Naive thymus-derived CD4-positive, alpha-beta T cell (primary cell): ENCODE data around the gene CHAD. TPM values are rescaled to one million over a fixed set of nuclear protein-coding genes. Genes with fewer than 3 reads are reported as not detected.
A peak's percentile ranks its signal among the peaks of the same experiment; 100 is the strongest.

Experiments
- ATAC-seq: fragments of 150-1000 bp; cut with Tn5 transposase; 2 replicates; pipeline ENCODE4 v1.10.0; 2021; ENCODE audit warnings: mild to moderate bottlenecking, moderate library complexity
- CTCF ChIA-PET: fragments of 350-600 bp; sonication (Branson Sonifier 250); formaldehyde crosslinking; loops from one replicate; lab custom pipeline; 2021; ENCODE audit warnings: antibody characterized with exemption; lab: Charles Lee
- POLR2A ChIA-PET: fragments of 350-600 bp; sonication (Branson Sonifier 250); formaldehyde crosslinking; loops from one replicate; lab custom pipeline; 2021; ENCODE audit warnings: antibody characterized with exemption, inconsistent platforms; lab: Charles Lee
- DNase-seq, 9 donors: peaks; one replicate each; pipeline versions ENCODE4 v3.0.0 to v3.0.0-alpha.2; 2020 to 2022; ENCODE audit warnings: mixed read lengths in 1 of 9
- H3K27ac ChIP-seq: one replicate; pipeline ENCODE4 v1.7.0; 2013; ENCODE audit warnings: mild to moderate bottlenecking, low read depth, low read length, moderate library complexity
- H3K27me3 ChIP-seq, 2 donors: one replicate each; pipeline ENCODE4 v1.7.0; 2013; ENCODE audit warnings: low read length in 2 of 2, mild to moderate bottlenecking in 2 of 2, moderate library complexity in 2 of 2; ENCODE audit not compliant: control insufficient read depth in 2 of 2, insufficient read depth in 2 of 2
- H3K36me3 ChIP-seq, 3 experiments: 1 replicate in 2 of 3; 2 replicates in 1 of 3; pipeline ENCODE4 v1.7.0; 2013; ENCODE audit warnings: low read length in 3 of 3, mild to moderate bottlenecking in 3 of 3, moderate library complexity in 1 of 3; ENCODE audit not compliant: insufficient read depth in 3 of 3, control insufficient read depth in 2 of 3
- H3K4me1 ChIP-seq, 2 donors: one replicate each; pipeline ENCODE4 v1.7.0; 2013; ENCODE audit warnings: low read length in 2 of 2, mild to moderate bottlenecking in 2 of 2, moderate library complexity in 1 of 2; ENCODE audit not compliant: control insufficient read depth in 2 of 2, insufficient read depth in 2 of 2
- H3K4me3 ChIP-seq: 2 replicates; pipeline ENCODE4 v1.7.0; 2013; ENCODE audit warnings: mild to moderate bottlenecking, low read length
- H3K9me3 ChIP-seq, 3 experiments: 1 replicate in 2 of 3; 2 replicates in 1 of 3; pipeline ENCODE4 v1.7.0; 2013; ENCODE audit warnings: low read length in 3 of 3; ENCODE audit not compliant: control insufficient read depth in 2 of 3
- H3K27ac Mint-ChIP-seq, 9 donors: one replicate each; pipeline ENCODE4 v1.8.0; 2020 to 2022; ENCODE audit warnings: mixed read lengths in 9 of 9, mild to moderate bottlenecking in 8 of 9, moderate library complexity in 5 of 9, inconsistent platforms in 2 of 9
- H3K27me3 Mint-ChIP-seq, 5 donors: one replicate each; pipeline ENCODE4 v1.8.0; 2021 to 2022; ENCODE audit warnings: mixed read lengths in 5 of 5, mild to moderate bottlenecking in 1 of 5
- H3K36me3 Mint-ChIP-seq, 5 donors: one replicate each; pipeline ENCODE4 v1.8.0; 2020 to 2022; ENCODE audit warnings: mixed read lengths in 5 of 5, mild to moderate bottlenecking in 3 of 5, inconsistent platforms in 1 of 5
- H3K4me1 Mint-ChIP-seq, 7 donors: one replicate each; pipeline ENCODE4 v1.8.0; 2020 to 2022; ENCODE audit warnings: mixed read lengths in 7 of 7, mild to moderate bottlenecking in 3 of 7, inconsistent platforms in 1 of 7
- H3K4me3 Mint-ChIP-seq, 10 donors: one replicate each; pipeline ENCODE4 v1.8.0; 2020 to 2022; ENCODE audit warnings: mild to moderate bottlenecking in 10 of 10, mixed read lengths in 10 of 10, moderate library complexity in 6 of 10, inconsistent platforms in 2 of 10
- H3K9me3 Mint-ChIP-seq, 11 donors: one replicate each; pipeline ENCODE4 v1.8.0; 2020 to 2022; ENCODE audit warnings: mixed read lengths in 11 of 11, mild to moderate bottlenecking in 4 of 11, inconsistent platforms in 1 of 11, moderate library complexity in 1 of 11
- intact Hi-C, 2 donors: fragments of 100-400 bp; cut with micrococcal nuclease; formaldehyde crosslinking; loops; one replicate each; pipeline ENCODE4 v1.15.1; 2023
- polyA plus RNA-seq, 2 donors: library from polyadenylated mRNA; unstranded; fragments of 300-500 nt; fragmentation: Illumina TruSeq; gene quantifications; one replicate each; pipeline ENCODE4 v1.2.3, GENCODE V29; 2021
- total RNA-seq, 6 experiments: library from RNA in 5 of 6; stranded (reverse) in 5 of 6; gene quantifications; 1 replicate in 5 of 6; 2 replicates in 1 of 6; pipeline ENCODE4 v1.2.3 and lab custom pipeline; 2021 to 2026

The CHAD gene
- total and polyA plus RNA-seq, 7 experiments from 2014 or later, result not detected

DNA sequence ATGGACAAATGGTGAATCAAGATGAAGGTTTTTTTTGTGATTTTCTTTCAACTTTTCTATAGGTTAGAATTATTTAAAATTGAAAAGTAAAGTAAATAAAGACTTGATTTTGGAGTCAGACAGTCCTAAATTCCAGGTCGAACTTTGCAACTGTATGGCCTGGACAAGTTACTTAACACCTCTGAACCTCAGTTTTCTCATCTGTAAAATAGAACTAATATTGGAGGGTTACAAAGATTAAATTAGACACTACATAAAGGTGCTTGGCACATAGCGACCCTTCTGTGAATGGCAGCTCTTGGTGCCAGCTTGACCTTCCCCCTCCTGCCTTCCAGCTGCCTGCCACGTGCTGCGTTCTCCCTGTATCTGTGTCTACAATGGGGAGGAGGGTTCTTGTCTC, 13.0 kb upstream of the CHAD start:
- Mint-ChIP-seq H3K36me3 (peaks cover 0 to 20% (median 8%) of the 10 kb centered on the region in 5 donors), H3K4me3 (no peak overlapping the region), H3K27ac (no peak overlapping the region), H3K9me3 (no peaks in the 10 kb centered on the region), H3K4me1 (peaks cover 19 to 28% (median 23%) of the 10 kb centered on the region in 7 donors), H3K27me3 (peaks cover 0 to under 1% (median 0%) of the 10 kb centered on the region in 5 donors)
- peaks cover 0 to 49% (median 3%) of the 10 kb centered on the region in 3 experiments for H3K36me3 ChIP-seq
- H3K4me1 ChIP-seq, result peaks cover 11 to 12% of the 10 kb centered on the region in 2 donors
- CTCF ChIA-PET, result interaction anchor here (0.6 to 1.2 kb wide), 5 partner anchors 19 to 573 kb away, joined by 3 to 6 read pairs (median 3); no protein-coding TSS in a partner anchor
- no peak for DNase-seq
- H3K4me3 ChIP-seq, result no peak overlapping the region
- no peak overlapping the region for H3K27ac ChIP-seq
- intact Hi-C loops, result loop anchor here (1.0 kb wide), 6 partner anchors 23 to 361 kb away; partner anchors contain the start of gene SPATA20 (in 1 of the 2)
- no peaks in the 10 kb centered on the region for H3K9me3 ChIP-seq
- no peaks in the 10 kb centered on the region for H3K27me3 ChIP-seq
- ATAC-seq, result no peak
- POLR2A ChIA-PET, result no interaction called here

DNA sequence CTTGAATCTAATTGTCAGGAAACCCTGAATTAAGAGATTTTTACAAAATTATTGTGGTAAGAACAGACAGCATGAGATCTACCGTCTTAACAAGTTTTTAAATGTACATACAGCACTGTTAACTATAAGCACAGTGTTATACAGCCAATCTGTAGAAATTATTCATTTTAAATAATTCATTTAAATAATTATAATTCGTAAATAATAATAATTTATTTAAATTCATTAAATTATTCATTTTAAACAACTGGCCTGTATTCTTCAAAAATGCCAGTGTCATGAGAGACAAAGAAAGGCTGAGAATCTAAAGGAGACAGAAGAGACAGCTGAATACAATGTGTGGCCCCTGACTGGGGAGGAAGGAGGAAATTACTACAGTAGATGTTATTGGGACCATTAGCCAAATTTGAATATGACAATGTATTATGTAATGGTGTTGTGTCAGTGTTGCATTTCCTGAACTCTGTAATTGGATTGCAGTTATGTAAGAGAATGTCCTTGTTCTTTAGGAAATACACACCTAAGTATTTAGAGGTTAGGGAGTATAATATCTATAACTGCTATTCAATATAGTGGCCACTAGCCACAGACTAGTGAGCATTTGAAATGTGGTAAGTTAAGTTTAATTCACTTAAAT, 12.3 kb upstream of the CHAD start:
- CTCF ChIA-PET, result interaction anchor here (0.6 to 1.2 kb wide), 3 partner anchors 23 to 574 kb away, joined by 3 to 4 read pairs (median 3); no protein-coding TSS in a partner anchor
- no peak overlapping the region for H3K4me3 ChIP-seq
- peak overlapping the region in 1 of 9 donors; percentile 12 for H3K27ac Mint-ChIP-seq

DNA sequence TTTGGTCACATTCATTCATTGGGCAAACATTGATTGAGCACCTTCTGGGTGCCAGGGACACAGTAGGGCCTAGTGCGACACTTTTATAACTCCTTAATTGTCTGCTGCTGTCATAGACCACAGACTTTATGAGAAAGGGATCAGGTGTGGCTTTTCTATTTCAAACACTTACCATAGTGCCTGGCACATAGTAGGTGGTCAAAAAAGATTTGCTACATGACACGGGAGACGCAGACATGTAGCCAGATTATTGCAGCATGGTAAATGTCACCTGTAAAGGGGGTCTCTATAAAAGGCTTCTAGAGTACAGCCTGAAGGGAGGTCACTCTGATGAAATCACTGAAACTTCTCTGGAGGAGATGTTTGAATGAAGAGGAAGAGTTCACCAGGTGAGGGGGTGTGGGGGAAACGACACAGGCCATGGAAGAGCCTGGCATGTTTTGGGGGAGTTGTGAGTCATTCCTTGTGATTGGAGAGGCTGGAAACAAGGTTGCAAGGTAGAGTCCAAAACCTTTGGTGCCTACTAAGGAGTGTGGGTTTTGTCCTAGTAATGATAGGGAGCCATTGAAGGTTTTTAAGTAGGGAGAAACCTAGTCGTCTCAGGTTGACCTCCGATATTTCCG, 11.6 kb upstream of the CHAD start:
- intact Hi-C loops, result no loop called here
- POLR2A ChIA-PET, result interaction anchor here (0.7 to 1.1 kb wide), 3 partner anchors 20 to 118 kb away, joined by 3 to 6 read pairs (median 5); partner anchors contain the start of gene LRRC59
- CTCF ChIA-PET, result interaction anchor here (0.5 to 2.0 kb wide), 7 partner anchors 13 to 121 kb away, joined by 3 to 13 read pairs (median 3); no protein-coding TSS in a partner anchor
- Histone ChIP-seq H3K36me3 (peaks cover 0 to 40% (median 3%) of the 10 kb centered on the region in 3 experiments), H3K9me3 (no peaks in the 10 kb centered on the region), H3K27me3 (no peaks in the 10 kb centered on the region), H3K4me3 (no peak overlapping the region), H3K4me1 (peaks cover 11 to 12% of the 10 kb centered on the region in 2 donors), H3K27ac (peak overlapping the region; percentile 12)
- H3K4me3 Mint-ChIP-seq, result peak overlapping the region; percentile 47 to 93 (median 90)
- peaks cover 0 to 6% (median 0%) of the 10 kb centered on the region in 5 donors for H3K27me3 Mint-ChIP-seq
- H3K9me3 Mint-ChIP-seq, result no peaks in the 10 kb centered on the region
- DNase-seq (no peak), ATAC-seq (no peak)
- peak overlapping the region in 7 of 9 donors; percentile 12 to 81 (median 61) for H3K27ac Mint-ChIP-seq
- peaks cover 19 to 28% (median 23%) of the 10 kb centered on the region in 7 donors for H3K4me1 Mint-ChIP-seq
- peaks cover 0 to 20% (median 4%) of the 10 kb centered on the region in 5 donors for H3K36me3 Mint-ChIP-seq

More for the DNA sequence above, 12.3 kb upstream of the CHAD start:
- DNase-seq, result no peak
- Histone ChIP-seq H3K9me3 (no peaks in the 10 kb centered on the region), H3K27me3 (no peaks in the 10 kb centered on the region), H3K27ac (no peak overlapping the region), H3K4me1 (peaks cover 11 to 12% of the 10 kb centered on the region in 2 donors), H3K36me3 (peaks cover 0 to 47% (median 3%) of the 10 kb centered on the region in 3 experiments)
- POLR2A ChIA-PET, result no interaction called here
- no peak for ATAC-seq
- peaks cover 0 to 20% (median 8%) of the 10 kb centered on the region in 5 donors for H3K36me3 Mint-ChIP-seq
- H3K4me3 Mint-ChIP-seq, result peak overlapping the region in 3 of 10 donors; percentile 47 to 88 (median 73)
- H3K9me3 Mint-ChIP-seq, result no peaks in the 10 kb centered on the region
- intact Hi-C loops, result no loop called here
- peaks cover 19 to 28% (median 23%) of the 10 kb centered on the region in 7 donors for H3K4me1 Mint-ChIP-seq
- H3K27me3 Mint-ChIP-seq, result peaks cover 0 to 6% (median 0%) of the 10 kb centered on the region in 5 donors

DNA sequence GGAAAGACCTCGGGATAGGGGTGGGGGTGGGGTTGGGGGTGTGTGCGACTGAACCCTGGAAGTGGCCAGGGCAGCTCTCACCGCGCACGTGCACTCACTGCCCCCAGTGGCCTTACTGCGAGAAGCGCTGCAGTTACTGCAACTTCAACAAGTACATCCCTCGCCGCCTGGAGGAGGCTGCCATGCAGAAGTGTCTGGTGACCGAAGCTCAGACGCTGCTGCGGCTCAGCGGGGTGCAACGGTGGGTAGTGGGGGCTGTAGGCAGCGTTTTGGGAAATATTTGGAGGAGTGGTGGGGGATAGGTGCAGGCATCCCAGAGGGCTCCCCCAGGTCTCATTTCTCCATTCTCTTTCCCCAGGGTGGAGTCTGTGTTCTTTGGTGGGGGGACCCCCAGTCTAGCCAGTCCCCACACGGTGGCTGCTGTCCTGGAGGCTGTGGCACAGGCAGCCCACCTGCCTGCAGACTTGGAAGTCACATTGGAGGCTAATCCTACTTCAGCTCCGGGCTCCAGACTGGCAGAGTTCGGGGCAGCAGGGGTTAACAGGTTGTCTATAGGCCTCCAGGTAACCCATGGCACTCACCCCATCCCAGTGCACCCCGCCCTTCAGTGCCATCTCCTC, 11.0 kb upstream of the CHAD start:
- Histone ChIP-seq H3K4me1 (peaks cover 11 to 12% of the 10 kb centered on the region in 2 donors), H3K4me3 (peak overlapping the region; percentile 98), H3K9me3 (no peaks in the 10 kb centered on the region), H3K27me3 (no peaks in the 10 kb centered on the region), H3K27ac (peak overlapping the region; percentile 75), H3K36me3 (peaks cover 0 to 33% (median 3%) of the 10 kb centered on the region in 3 experiments)
- ChIA-PET CTCF (interaction anchor here (0.5 to 2.0 kb wide), 15 partner anchors 10 to 148 kb away, joined by 3 to 13 read pairs (median 3); partner anchors contain the start of gene LRRC59), POLR2A (interaction anchor here (0.6 to 1.1 kb wide), 6 partner anchors 21 to 117 kb away, joined by 3 to 6 read pairs (median 4); partner anchors contain the start of gene LRRC59)
- intact Hi-C loops, result loop anchor here (1.0 to 5.0 kb wide), 11 partner anchors 53 to 363 kb away; partner anchors contain the start of genes CACNA1G (in 2 of the 2), ACSF2 (in 1 of the 2), ANKRD40 (in 1 of the 2) and COL1A1 (in 1 of the 2)
- H3K4me3 Mint-ChIP-seq, result peak overlapping the region; percentile 79 to 93 (median 90)
- peak; percentile 34 to 64 (median 53) for DNase-seq
- H3K9me3 Mint-ChIP-seq, result no peaks in the 10 kb centered on the region
- peak overlapping the region; percentile 56 to 93 (median 78) for H3K27ac Mint-ChIP-seq
- H3K4me1 Mint-ChIP-seq, result peaks cover 19 to 28% (median 23%) of the 10 kb centered on the region in 7 donors
- peaks cover 0 to 16% (median 6%) of the 10 kb centered on the region in 5 donors for H3K36me3 Mint-ChIP-seq
- H3K27me3 Mint-ChIP-seq, result peaks cover 0 to 6% (median 0%) of the 10 kb centered on the region in 5 donors
- ATAC-seq, result peak; percentile 66

DNA sequence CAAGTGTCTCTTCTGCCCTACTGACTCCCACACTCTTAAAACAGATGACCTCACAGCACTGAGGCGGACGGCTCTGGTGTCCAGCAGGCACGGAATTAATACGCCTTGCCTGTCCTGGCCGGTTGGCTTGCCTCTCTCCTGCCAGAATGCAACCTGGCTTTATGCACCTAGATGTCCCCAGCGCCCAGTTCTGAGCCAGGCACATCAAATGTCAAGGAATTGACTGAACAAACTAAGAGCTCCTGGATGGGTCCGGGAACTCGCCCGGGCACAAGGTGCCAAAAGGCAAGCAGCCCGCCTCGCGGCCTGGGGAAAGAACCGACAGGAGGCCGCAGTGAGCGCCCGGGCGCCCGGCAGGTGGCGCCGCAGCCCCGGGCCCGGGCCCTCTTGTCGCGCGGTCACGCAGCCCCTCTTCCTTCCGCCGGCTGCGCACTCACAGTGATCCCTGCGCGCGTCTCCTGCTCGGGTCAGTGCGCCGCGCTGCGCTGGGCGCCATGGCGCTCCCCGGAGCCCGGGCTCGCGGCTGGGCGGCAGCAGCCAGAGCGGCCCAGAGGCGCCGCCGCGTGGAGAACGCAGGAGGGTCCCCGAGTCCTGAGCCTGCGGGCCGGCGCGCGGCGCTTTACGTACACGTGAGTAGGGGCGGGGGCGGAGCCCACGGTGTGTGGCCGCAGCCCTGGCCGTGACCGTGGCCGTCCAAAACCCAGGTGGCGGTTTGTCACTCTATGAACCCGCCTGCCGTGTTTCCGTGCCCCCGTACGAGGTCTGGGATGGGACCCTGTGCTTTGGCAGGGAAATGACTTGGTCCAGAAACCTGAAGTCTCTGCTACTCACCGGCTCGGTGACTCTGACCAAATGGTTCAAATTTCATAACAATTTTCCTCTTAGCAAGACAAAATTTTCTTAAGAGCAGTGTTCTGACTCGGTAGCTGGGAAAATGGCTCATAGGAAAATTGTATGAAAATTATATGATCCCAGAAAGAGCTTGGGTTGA, 10.0 kb upstream of the CHAD start, which contains the start of gene RSAD1:
Gene RSAD1 (plus strand): TSS at position 470 of the 991 bp plus-strand sequence. CDS start 25 bp downstream, at position 495.
- Mint-ChIP-seq H3K4me3 (peak within 1 kb of the TSS; percentile 79 to 93 (median 90)), H3K9me3 (no peaks in the 10 kb centered on the region), H3K27ac (peak within 1 kb of the TSS; percentile 68 to 96 (median 92)), H3K36me3 (peaks cover 0 to 9% (median 7%) of the 10 kb centered on the region in 5 donors), H3K27me3 (peaks cover 0 to 6% (median 0%) of the 10 kb centered on the region in 5 donors), H3K4me1 (peaks cover 19 to 28% (median 23%) of the 10 kb centered on the region in 7 donors)
- POLR2A ChIA-PET, result interaction anchor here (0.6 to 1.1 kb wide), 8 partner anchors 8 to 149 kb away, joined by 3 to 6 read pairs (median 4); partner anchors contain the start of gene LRRC59
- Histone ChIP-seq H3K27ac (peak within 1 kb of the TSS; percentile 75), H3K4me3 (peak within 1 kb of the TSS; percentile 98), H3K9me3 (no peaks in the 10 kb centered on the region), H3K36me3 (peaks cover 0 to 24% (median 3%) of the 10 kb centered on the region in 3 experiments), H3K27me3 (no peaks in the 10 kb centered on the region), H3K4me1 (peaks cover 11 to 12% of the 10 kb centered on the region in 2 donors)
- CTCF ChIA-PET, result interaction anchor here (0.6 to 2.0 kb wide), 15 partner anchors 11 to 1054 kb away, joined by 3 to 13 read pairs (median 3); partner anchors contain the start of gene LRRC59
- intact Hi-C loops, result loop anchor here (1.0 to 5.0 kb wide), 18 partner anchors 23 to 364 kb away; partner anchors contain the start of genes CACNA1G (in 2 of the 2), LRRC59 (in 2 of the 2), ACSF2 (in 1 of the 2) and ANKRD40 (in 1 of the 2)
- DNase-seq, result peak; percentile 72 to 84 (median 79)
- ATAC-seq, result peak; percentile 95
